Measurements from ENCODE around the gene LRCH4. TPM values are rescaled to one million over a fixed set of nuclear protein-coding genes. Genes with fewer than 3 reads are reported as not detected.
A peak's percentile ranks its signal among the peaks of the same experiment; 100 is the strongest.

Gene LRCH4
- total RNA-seq, 1 donor from 2014 or later = 93.0 TPM

- no peak for DNase-seq (ENCODE audit: extremely low read depth, low read depth, low spot score)
These were observed 19.3 kb upstream of the LRCH4 start for GRCh38 chr7:100604976-100605911.

GRCh38 chr7:100604028-100604975 is 18.4 kb upstream of the LRCH4 start:
- DNase-seq (ENCODE audit: extremely low read depth, low read depth, low spot score) = no peak

GRCh38 chr7:100603726-100604027 is 17.7 kb upstream of the LRCH4 start:
- DNase-seq (ENCODE audit: extremely low read depth, low read depth, low spot score) = no peak

GRCh38 chr7:100602889-100603725 is 17.2 kb upstream of the LRCH4 start:
- DNase-seq (ENCODE audit: extremely low read depth, low read depth, low spot score) = no peak

GRCh38 chr7:100600730-100601038 is 14.8 kb upstream of the LRCH4 start:
- no peak for DNase-seq (ENCODE audit: extremely low read depth, low read depth, low spot score)

- no peak for DNase-seq (ENCODE audit: extremely low read depth, low read depth, low spot score)
These were observed 14.2 kb upstream of the LRCH4 start for GRCh38 chr7:100599911-100600729.

- DNase-seq (ENCODE audit: extremely low read depth, low read depth, low spot score) = no peak
These were observed 12.5 kb upstream of the LRCH4 start for GRCh38 chr7:100598425-100598824.

GRCh38 chr7:100595188-100595587 is 9.3 kb upstream of the LRCH4 start:
- no peak for DNase-seq (ENCODE audit: extremely low read depth, low read depth, low spot score)

GRCh38 chr7:100591596-100591995 is 5.7 kb upstream of the LRCH4 start:
- no peak for DNase-seq (ENCODE audit: extremely low read depth, low read depth, low spot score)

- no peak for DNase-seq (ENCODE audit: extremely low read depth, low read depth, low spot score)
These were observed 4.3 kb upstream of the LRCH4 start for GRCh38 chr7:100590077-100590737.

GRCh38 chr7:100589341-100589947 is 3.5 kb upstream of the LRCH4 start:
- DNase-seq (ENCODE audit: extremely low read depth, low read depth, low spot score) = no peak

- DNase-seq (ENCODE audit: extremely low read depth, low read depth, low spot score) = no peak
These were observed 2.5 kb upstream of the LRCH4 start for GRCh38 chr7:100588438-100588837.

- peak; percentile 98 for DNase-seq (ENCODE audit: extremely low read depth, low read depth, low spot score)
These were observed 517 bp upstream of the LRCH4 start, which contains the start of gene FBXO24 for GRCh38 chr7:100586266-100587025. Gene FBXO24 (plus strand): TSS chr7:100586328. CDS start chr7:100586626, 298 bp downstream.

GRCh38 chr7:100584683-100585510 is 1.0 kb downstream of the LRCH4 start:
- DNase-seq (ENCODE audit: extremely low read depth, low read depth, low spot score) = no peak

- no peak for DNase-seq (ENCODE audit: extremely low read depth, low read depth, low spot score)
These were observed 1.8 kb downstream of the LRCH4 start for GRCh38 chr7:100584054-100584682.

- no peak for DNase-seq (ENCODE audit: extremely low read depth, low read depth, low spot score)
These were observed 2.5 kb downstream of the LRCH4 start for GRCh38 chr7:100583132-100584053.
